Measurements from ENCODE around the gene CD96.
"Not testable (repeated sequence)": the region's sequence is repeated elsewhere in the genome, so short reads cannot be mapped to it uniquely, and the experiment has no call there.

Gene CD96

GRCh38 chr3:111630638-111631037 lies 88.6 kb downstream of the CD96 start:
- not testable (repeated sequence) for DNase-seq

GRCh38 chr3:111635403-111635802 lies 93.4 kb downstream of the CD96 start:
- DNase-seq: no peak

- DNase-seq: no peak
Measured at GRCh38 chr3:111636366-111636885, 94.4 kb downstream of the CD96 start.

GRCh38 chr3:111639316-111639715 lies 97.3 kb downstream of the CD96 start:
- DNase-seq: no peak

GRCh38 chr3:111648991-111649579 lies 107.1 kb downstream of the CD96 start:
- no peak for DNase-seq

- peak; percentile 38 to 43 for DNase-seq
Measured at GRCh38 chr3:111650378-111651275, 108.6 kb downstream of the CD96 start.

- DNase-seq: peak; percentile 38 to 39
Measured at GRCh38 chr3:111652492-111653180, 110.6 kb downstream of the CD96 start.

- DNase-seq: no peak
Measured at GRCh38 chr3:111653766-111654165, 111.8 kb downstream of the CD96 start.

- DNase-seq: no peak
Measured at GRCh38 chr3:111662012-111662411, 120.0 kb downstream of the CD96 start.

- no peak for DNase-seq
Measured at GRCh38 chr3:111662907-111663306, 120.9 kb downstream of the CD96 start.

GRCh38 chr3:111666041-111666735 lies 124.2 kb downstream of the CD96 start:
- no peak for DNase-seq

GRCh38 chr3:111667170-111667569 lies 125.2 kb downstream of the CD96 start:
- no peak for DNase-seq

- no peak for DNase-seq
Measured at GRCh38 chr3:111667621-111668239, 125.7 kb downstream of the CD96 start.

- no peak for DNase-seq
Measured at GRCh38 chr3:111668326-111668725, 126.3 kb downstream of the CD96 start.

GRCh38 chr3:111668888-111669488 lies 127.0 kb downstream of the CD96 start:
- DNase-seq: peak; percentile 20 to 65

GRCh38 chr3:111669926-111670630 lies 128.1 kb downstream of the CD96 start:
- no peak for DNase-seq

- DNase-seq: not testable (repeated sequence)
Measured at GRCh38 chr3:111672461-111672860, 130.5 kb downstream of the CD96 start.

- no peak for DNase-seq
Measured at GRCh38 chr3:111675846-111676210, 133.8 kb downstream of the CD96 start.

GRCh38 chr3:111676211-111677006 lies 134.4 kb downstream of the CD96 start:
- no peak for DNase-seq

GRCh38 chr3:111677007-111677392 lies 135.0 kb downstream of the CD96 start:
- DNase-seq: peak; percentile 43 to 48

Data from NCI-H526 (cell line).